ENCODE results near the gene NR5A1. TPM values are rescaled to one million over a fixed set of nuclear protein-coding genes. Genes with fewer than 3 reads are reported as not detected.

The NR5A1 gene
- total and polyA plus RNA-seq, 2 experiments from 2014 or later: 0.21 TPM; not detected in 1

GRCh38 chr9:124454791-124455443 lies 52.3 kb downstream of the NR5A1 start:
- ATAC-seq: no peak
- Histone ChIP-seq H3K27me3 (ENCODE audit: insufficient read depth) (peaks cover 27% of the 10 kb centered on the region), H3K4me1 (ENCODE audit: insufficient read depth) (0 out of 2 replicates have a peak, but pooled peaks cover 8% of the 10 kb centered on the region), H3K27ac (ENCODE audit: low read depth) (no peak overlapping the region), H2AFZ (no peak overlapping the region), H3K4me2 (no peak overlapping the region), H3F3A (replicated peaks; ENCODE audit: low read depth) (0 out of 2 replicates have a peak, but pooled peaks cover 6% of the 10 kb centered on the region), H3K79me2 (replicated peaks; ENCODE audit: insufficient read depth) (no peaks in the 10 kb centered on the region), H4K20me1 (replicated peaks; ENCODE audit: insufficient read depth) (no peaks in the 10 kb centered on the region), H3K4me3 (no peak overlapping the region), H3K36me3 (ENCODE audit: insufficient read depth) (no peaks in the 10 kb centered on the region), H3K9me2 (ENCODE audit: insufficient read depth) (no peaks in the 10 kb centered on the region)
- no peak for DNase-seq (ENCODE audit: low spot score)
- Mint-ChIP-seq H3K4me3 (no peak overlapping the region), H3K4me1 (peaks cover 17% of the 10 kb centered on the region), H3K36me3 (ENCODE audit: low read depth) (no peaks in the 10 kb centered on the region), H3K27ac (no peak overlapping the region), H3K27me3 (ENCODE audit: insufficient read depth, low read depth, poor library complexity) (peaks cover 29% of the 10 kb centered on the region), H3K9me3 (no peaks in the 10 kb centered on the region; the same call in 2 of the 3 replicates)
- TF ChIP-seq, protein P1, sequence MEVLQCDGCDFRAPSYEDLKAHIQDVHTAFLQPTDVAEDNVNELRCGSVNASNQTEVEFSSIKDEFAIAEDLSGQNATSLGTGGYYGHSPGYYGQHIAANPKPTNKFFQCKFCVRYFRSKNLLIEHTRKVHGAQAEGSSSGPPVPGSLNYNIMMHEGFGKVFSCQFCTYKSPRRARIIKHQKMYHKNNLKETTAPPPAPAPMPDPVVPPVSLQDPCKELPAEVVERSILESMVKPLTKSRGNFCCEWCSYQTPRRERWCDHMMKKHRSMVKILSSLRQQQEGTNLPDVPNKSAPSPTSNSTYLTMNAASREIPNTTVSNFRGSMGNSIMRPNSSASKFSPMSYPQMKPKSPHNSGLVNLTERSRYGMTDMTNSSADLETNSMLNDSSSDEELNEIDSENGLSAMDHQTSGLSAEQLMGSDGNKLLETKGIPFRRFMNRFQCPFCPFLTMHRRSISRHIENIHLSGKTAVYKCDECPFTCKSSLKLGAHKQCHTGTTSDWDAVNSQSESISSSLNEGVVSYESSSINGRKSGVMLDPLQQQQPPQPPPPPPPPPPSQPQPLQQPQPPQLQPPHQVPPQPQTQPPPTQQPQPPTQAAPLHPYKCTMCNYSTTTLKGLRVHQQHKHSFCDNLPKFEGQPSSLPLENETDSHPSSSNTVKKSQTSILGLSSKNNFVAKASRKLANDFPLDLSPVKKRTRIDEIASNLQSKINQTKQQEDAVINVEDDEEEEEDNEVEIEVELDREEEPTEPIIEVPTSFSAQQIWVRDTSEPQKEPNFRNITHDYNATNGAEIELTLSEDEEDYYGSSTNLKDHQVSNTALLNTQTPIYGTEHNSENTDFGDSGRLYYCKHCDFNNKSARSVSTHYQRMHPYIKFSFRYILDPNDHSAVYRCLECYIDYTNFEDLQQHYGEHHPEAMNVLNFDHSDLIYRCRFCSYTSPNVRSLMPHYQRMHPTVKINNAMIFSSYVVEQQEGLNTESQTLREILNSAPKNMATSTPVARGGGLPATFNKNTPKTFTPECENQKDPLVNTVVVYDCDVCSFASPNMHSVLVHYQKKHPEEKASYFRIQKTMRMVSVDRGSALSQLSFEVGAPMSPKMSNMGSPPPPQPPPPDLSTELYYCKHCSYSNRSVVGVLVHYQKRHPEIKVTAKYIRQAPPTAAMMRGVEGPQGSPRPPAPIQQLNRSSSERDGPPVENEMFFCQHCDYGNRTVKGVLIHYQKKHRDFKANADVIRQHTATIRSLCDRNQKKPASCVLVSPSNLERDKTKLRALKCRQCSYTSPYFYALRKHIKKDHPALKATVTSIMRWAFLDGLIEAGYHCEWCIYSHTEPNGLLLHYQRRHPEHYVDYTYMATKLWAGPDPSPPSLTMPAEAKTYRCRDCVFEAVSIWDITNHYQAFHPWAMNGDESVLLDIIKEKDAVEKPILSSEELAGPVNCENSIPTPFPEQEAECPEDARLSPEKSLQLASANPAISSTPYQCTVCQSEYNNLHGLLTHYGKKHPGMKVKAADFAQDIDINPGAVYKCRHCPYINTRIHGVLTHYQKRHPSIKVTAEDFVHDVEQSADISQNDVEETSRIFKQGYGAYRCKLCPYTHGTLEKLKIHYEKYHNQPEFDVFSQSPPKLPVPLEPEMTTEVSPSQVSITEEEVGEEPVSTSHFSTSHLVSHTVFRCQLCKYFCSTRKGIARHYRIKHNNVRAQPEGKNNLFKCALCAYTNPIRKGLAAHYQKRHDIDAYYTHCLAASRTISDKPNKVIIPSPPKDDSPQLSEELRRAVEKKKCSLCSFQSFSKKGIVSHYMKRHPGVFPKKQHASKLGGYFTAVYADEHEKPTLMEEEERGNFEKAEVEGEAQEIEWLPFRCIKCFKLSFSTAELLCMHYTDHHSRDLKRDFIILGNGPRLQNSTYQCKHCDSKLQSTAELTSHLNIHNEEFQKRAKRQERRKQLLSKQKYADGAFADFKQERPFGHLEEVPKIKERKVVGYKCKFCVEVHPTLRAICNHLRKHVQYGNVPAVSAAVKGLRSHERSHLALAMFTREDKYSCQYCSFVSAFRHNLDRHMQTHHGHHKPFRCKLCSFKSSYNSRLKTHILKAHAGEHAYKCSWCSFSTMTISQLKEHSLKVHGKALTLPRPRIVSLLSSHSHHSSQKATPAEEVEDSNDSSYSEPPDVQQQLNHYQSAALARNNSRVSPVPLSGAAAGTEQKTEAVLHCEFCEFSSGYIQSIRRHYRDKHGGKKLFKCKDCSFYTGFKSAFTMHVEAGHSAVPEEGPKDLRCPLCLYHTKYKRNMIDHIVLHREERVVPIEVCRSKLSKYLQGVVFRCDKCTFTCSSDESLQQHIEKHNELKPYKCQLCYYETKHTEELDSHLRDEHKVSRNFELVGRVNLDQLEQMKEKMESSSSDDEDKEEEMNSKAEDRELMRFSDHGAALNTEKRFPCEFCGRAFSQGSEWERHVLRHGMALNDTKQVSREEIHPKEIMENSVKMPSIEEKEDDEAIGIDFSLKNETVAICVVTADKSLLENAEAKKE (CRISPR knock-in tag; IDR thresholded peaks at IDR 0.05): no peak
- TF ChIP-seq ZNF331 (CRISPR knock-in tag; IDR thresholded peaks at IDR 0.05; ENCODE audit: low read depth) (no peak), REST (IDR thresholded peaks at IDR 0.05; ENCODE audit: unreplicated experiment) (no peak), EZH2 (IDR thresholded peaks at IDR 0.05; ENCODE audit: low read depth, unreplicated experiment) (no peak), ZNF114 (CRISPR knock-in tag; IDR thresholded peaks at IDR 0.05) (no peak), NANOG (IDR thresholded peaks at IDR 0.05; ENCODE audit: borderline replicate concordance) (no peak), CREB1 (CRISPR knock-in tag; IDR thresholded peaks at IDR 0.05; ENCODE audit: low read depth) (no peak), STAT1 (IDR thresholded peaks at IDR 0.05; ENCODE audit: unreplicated experiment) (no peak), JUNB (IDR thresholded peaks at IDR 0.05; ENCODE audit: unreplicated experiment) (no peak)

All from GM23338 (cell line).